NCI-H1105 (cell line): ENCODE results near the gene WNT2B.

Experiments used
- DNase-seq: peaks from one replicate; lab custom pipeline; 2025; lab: John Stamatoyannopoulos, UW

WNT2B gene

GRCh38 chr1:112527266-112528010, 18.7 kb downstream of the WNT2B start:
- DNase-seq, result no peak

GRCh38 chr1:112528076-112528475, 19.3 kb downstream of the WNT2B start:
- DNase-seq, result no peak

- no peak for DNase-seq
Measured at GRCh38 chr1:112529301-112529700, 20.5 kb downstream of the WNT2B start.

DNA sequence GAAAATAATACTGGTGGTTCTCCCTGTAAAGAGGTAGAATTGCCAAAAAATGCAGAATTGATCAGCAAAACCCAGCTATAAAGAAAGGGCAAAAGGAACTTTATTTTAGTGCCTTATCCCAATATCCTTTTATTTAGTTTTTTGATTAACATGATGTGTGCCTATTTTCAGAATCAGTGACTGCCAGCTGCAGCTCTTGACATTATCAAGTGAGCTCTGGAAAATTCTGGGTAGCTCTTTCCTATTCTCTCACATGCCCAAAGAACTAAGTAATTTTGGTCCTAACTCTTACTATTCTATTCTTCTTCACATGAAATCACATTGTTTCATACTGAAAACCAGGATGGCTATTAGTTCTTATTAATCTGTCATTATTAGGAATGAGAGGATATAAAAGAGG, 22.1 kb downstream of the WNT2B start:
- DNase-seq, result no peak

DNA sequence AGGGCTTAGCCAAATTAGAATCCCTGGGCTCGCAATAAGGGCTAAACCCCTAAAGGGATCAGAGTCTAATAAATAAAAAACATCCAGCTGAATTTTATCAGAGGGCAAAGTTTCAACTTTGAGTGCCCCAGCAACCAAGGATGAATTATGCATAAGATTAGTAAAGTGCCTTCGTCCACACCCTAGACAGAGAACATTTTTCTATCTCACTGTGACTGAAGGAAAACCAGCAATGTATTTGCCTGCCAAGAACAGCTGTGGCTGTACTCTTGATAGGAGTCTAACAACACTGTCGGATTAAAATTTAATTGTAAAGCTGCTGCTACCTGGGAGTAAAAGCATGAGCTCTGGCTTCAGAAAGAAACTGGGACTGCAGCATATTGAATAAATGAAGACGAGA, 23.3 kb downstream of the WNT2B start:
- no peak for DNase-seq

- no peak for DNase-seq
Measured at GRCh38 chr1:112533029-112533428, 24.3 kb downstream of the WNT2B start.

DNA sequence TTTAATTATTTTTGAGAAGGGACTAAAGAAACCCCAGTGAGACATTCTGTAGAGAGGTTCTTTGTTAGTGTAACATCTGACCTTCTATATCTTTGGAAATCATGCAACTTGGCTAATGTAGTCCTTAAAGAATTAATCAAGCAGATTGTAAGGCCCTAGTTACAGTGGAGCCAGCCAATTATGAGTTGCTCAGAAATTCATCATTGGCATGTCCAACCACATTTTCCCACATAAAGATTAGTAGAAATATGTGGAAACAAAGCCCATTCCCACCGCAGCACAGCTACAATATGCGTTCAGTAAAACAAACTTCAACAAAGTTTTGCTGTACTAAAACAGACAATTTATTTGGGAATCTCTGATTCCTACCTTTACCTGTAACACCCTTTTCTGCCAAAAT, 27.8 kb downstream of the WNT2B start:
- no peak for DNase-seq

DNA sequence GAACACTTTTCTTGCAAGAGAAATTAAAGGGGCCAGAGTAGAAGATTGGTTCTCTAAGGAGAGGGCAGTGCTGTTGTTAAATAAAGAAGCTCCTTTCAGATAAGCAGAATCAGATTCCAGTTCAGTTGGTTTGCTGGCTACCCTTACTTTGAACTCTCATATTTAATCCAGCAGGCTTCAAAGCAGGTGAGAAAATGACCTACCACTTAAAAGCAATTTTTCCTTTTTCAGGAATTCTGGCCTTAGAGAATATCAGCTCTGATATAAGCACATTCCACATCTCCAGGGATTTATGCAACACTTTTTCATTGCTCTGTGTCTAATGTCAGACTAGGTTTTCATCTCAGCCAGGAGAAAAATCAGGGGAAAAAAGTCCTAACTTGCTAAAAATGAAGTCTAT, 28.7 kb downstream of the WNT2B start:
- no peak for DNase-seq

DNA sequence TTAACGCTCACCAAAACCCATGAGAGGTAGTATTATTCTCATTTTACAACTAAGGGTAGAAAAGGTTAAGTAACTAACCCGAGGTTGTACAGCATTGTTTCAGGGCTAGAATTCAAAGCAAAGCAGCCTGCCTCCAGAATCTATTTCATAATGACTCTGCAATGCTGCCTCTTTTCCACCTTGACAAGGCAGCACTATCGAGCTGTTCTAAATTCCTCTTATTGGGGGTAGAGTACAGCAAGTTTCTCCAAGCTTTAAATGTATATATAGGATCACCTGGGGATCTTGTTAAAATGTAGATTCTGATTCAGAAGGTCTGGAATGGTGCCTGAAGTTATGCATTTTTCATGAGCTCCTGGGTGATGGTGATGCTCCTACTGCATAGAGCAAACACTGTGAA, 30.1 kb downstream of the WNT2B start:
- no peak for DNase-seq

GRCh38 chr1:112540226-112540794, 31.5 kb downstream of the WNT2B start:
- no peak for DNase-seq

DNA sequence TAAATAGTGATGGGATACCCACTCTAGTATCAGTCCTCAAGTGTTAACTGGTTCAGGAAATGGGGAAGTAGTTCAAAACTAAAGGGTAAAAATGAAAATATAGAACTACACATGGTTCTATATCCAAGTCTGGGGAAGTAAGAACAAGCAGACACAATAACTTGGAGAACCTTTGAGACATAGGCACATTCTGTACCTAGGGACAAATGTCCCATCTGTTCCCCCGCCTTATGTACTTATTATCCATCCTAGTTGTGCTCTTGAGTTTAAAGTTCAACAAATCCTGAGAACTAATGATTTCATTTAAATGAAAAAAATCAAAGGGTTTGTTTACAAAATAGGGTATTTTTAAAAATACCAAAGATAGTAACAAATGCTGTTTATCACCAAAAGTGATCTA, 32.5 kb downstream of the WNT2B start:
- DNase-seq, result no peak

DNA sequence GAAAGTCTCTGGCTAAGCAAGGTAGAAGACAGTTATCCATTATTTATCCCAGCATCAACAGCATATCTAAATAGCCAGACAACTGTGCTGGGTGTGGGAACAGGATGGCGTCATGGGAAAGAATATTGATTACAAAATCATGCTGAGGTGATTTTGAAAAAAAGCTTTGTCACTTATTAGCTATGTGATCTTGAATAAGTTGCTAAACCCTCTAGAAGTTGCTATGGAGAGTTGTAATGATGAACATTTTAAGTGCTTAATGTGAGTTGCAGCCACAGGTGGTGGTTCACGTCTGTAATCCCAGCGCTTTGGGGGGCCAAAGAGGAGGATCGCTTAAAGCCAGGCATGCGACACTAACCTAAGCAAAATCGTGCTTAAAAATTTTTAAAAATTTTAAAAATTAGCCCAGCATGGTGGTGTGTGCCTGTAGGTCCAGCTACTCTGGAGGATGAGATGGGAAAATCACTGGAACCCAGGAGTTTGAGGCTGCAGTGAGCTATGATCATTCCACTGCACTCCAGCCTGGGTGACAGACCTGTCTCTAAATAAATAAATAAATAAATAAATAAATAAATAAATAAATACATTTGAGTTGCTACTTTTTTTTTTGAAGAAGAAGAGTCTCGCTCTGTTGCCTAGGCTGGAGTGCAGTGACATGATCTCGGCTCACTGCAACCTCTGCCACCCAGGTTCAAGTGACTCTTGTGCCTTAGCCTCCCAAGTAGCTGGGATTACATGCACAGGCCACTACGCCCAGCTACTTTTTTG, 33.6 kb downstream of the WNT2B start:
- no peak for DNase-seq

- DNase-seq, result no peak
Measured at GRCh38 chr1:112544011-112544688, 35.4 kb downstream of the WNT2B start.

DNA sequence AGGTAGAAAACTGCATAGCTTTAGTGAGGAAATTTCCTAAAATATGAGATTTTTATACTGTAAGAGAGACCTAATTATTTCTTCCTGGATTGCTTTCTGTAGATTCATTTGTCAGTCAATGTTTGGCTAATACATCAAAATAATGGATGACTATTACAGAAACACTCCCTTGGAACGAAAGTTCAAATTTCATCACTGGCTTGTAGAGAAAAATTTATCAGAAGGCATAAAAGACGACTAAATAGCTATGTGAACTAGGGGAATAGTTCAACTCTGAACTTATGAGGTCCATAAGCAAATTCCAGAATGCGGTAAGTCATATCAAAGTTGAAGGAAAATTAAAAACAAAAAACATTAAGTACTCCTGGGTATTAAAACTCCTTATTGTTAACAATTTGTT, 36.0 kb downstream of the WNT2B start:
- no peak for DNase-seq

GRCh38 chr1:112546076-112546475, 37.3 kb downstream of the WNT2B start:
- no peak for DNase-seq

- no peak for DNase-seq
Measured at GRCh38 chr1:112548547-112548946, 39.8 kb downstream of the WNT2B start.

DNA sequence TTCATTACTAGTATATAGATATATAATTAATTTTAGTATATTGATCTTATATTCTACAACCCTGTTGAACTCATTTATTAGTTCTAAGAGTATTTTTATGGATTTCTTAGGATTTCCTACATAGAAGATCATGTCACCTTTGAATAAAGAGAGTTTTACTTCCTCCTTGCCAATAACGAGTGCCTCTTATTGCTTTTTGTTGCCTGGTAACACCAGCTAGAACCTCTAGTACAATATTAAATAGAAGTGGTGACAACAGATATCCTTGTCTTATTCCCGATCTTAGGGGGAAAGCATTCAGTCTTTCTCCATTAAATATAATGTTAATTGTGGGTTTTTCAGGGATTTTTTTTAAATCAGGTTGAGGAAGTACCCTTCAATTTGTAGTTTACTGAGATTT, 40.8 kb downstream of the WNT2B start:
- no peak for DNase-seq

- DNase-seq, result no peak
Measured at GRCh38 chr1:112554411-112554810, 45.6 kb downstream of the WNT2B start.

DNA sequence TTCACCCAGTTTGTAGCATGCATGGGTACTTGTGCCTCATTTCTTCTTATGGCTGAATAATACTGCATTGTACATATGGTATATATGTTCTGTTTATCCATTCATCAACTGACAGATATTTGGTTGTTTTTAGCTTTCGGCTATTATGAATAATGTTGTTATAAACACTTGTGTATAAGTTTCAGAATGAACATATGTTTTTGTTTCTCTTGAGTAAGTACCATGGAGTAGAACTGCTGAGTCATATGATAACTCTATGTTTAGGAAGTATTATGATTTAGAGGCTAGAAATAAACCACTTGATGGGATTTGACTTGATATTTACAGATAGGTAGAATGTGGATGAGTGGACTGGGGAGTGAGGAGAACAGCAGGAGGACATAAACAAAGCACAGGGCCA, 48.6 kb downstream of the WNT2B start:
- no peak for DNase-seq

DNA sequence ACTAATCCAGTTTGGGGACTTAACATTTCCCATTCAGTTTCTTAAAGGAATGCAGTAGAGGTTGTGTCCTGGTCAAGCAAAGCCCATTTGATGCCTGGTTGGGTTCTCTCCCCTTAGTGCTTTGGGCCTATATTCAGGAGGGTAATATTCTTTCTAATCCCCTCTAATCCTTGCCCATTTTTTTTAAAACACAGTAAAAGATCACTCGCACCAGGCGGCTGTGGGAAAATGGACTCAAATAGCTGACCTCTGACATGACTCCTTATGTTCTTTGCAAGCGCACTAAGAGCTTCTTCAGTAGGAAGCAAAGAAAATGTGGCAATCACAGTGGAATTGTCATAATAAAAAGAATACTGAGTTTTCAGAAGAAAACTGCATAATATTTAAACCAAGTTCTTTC, 49.9 kb downstream of the WNT2B start:
- no peak for DNase-seq

GRCh38 chr1:112563341-112563740, 54.6 kb downstream of the WNT2B start:
- no peak for DNase-seq

DNA sequence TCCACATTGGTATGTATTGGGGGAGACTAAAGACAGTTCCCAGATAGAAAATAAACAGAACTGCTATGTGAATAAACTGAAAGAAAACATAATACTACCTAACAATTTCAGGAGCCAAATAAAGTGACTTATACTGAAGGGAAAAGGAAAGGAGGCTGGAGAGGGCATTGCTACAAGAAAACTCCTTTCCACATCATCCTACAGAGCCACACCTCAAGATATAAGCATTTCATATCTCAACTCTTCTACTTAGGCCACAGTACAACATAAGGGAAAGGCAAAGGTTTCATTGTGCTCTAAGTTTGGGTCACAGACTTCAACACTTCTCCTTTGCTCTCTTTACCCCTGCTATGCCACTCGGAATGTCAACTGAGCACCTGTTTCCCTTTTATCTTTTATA, 55.3 kb downstream of the WNT2B start:
- DNase-seq, result no peak

GRCh38 chr1:112565800-112566199, 57.0 kb downstream of the WNT2B start:
- no peak for DNase-seq
